HG03159 (cell line): Measurements from ENCODE around the gene F2R.

Source experiments
- ATAC-seq: cut with Tn5 transposase; IDR thresholded peaks from one replicate; pipeline ENCODE4 v1.9.1; 2021; ENCODE audit warnings: mild to moderate bottlenecking, moderate library complexity; ENCODE audit not compliant: unreplicated experiment

F2R gene

GRCh38 chr5:76690037-76690679, 25.8 kb upstream of the F2R start:
- ATAC-seq = no peak

DNA sequence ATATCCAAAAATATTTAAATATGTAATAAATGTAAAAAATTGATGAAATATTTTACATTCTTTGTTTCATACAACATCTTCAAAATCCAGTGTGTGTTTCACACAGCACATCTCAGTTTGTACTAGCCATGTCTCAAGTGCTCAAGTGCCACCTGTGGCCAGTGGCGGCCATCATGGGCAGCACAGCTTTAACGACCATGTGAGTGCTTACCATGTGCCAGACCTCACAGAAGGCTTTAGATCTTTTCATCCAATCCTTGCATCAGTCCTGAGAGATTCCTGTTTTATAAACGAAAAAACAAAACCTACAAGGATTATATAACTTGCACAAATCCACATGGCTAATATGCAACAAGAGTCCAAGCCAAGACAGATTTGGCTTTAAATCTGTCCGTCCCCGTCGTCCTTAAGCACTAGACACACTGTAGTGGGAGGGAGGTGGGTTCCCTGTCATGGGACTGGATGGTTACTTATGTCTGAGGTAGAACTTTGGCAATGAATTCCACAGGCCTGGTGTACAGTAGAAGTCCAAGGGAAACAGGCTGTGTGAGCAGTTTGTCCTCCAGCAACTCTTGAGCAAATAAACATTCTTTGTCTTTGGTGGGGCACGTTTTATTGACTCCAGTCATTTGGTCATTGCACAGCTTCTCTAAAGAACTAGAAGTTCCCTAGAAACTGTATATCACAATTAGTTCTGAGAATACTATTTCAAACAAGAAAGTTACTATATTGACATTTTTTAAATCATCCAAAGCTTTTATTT, 25.0 kb upstream of the F2R start:
- no peak for ATAC-seq

DNA sequence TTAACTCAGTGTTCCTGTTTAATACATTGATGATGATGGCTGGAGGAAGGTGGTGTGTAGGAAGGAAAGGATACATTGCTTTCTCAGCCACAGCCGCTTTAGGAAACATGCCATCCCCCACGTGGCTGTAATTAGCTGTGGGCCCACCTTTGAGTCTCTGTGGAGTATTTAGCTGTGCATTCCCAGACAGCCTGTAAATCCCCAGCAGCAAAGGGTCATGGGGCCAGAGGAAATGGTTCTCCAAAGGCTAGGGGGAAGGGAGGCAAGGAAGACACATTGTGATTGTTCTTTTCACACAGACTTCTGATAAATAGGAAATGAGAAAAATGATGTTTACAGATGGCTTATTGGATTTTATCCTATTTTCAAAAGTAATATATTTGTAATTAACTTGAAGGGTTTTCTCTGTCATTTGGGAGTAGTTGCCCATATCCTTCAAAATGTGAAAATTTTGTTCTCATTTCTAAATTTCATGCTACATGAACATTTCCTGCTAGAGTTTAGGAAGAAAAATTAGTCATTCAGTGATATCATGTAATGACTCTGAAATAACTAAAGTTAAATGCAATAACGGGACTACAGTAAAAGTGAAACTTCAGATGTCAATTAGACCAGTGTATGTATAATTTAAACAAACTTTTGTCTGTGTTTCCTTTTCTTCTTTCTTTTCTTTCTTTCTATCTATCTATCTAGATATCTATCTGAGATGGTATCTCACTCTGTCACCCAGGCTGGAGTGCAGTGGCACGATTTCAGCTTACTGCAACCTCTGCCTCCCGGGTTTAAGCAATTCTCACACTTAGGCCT, 24.3 kb upstream of the F2R start:
- ATAC-seq = no peak

- ATAC-seq = no peak
These were observed 23.7 kb upstream of the F2R start for GRCh38 chr5:76692274-76692540.

GRCh38 chr5:76692651-76693050, 23.3 kb upstream of the F2R start:
- ATAC-seq = no peak

- no peak for ATAC-seq
These were observed 22.8 kb upstream of the F2R start for GRCh38 chr5:76693141-76693540.

GRCh38 chr5:76694317-76694716, 21.6 kb upstream of the F2R start:
- ATAC-seq = no peak

- ATAC-seq = no peak
These were observed 20.6 kb upstream of the F2R start for GRCh38 chr5:76695346-76695745.

DNA sequence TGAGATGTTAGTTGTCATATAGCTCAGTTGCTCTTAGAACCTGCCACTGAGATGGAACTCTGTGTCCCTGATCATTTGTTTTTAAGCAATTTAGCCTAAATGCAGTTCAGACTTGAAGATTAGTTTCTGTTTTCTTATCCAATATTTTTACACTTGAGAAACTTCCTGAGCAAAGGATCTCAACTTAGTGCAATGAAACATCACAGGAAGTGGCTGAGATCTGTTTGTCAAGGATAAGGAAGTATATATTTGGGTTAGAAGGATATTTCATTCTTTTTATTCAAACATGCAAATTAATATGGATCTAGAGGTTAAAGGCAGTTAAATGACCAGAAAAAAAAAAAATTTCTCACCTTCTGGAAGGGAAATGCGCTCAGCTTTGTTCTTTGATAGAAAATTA, 19.7 kb upstream of the F2R start:
- no peak for ATAC-seq

- no peak for ATAC-seq
These were observed 18.3 kb upstream of the F2R start for GRCh38 chr5:76697670-76698069.

DNA sequence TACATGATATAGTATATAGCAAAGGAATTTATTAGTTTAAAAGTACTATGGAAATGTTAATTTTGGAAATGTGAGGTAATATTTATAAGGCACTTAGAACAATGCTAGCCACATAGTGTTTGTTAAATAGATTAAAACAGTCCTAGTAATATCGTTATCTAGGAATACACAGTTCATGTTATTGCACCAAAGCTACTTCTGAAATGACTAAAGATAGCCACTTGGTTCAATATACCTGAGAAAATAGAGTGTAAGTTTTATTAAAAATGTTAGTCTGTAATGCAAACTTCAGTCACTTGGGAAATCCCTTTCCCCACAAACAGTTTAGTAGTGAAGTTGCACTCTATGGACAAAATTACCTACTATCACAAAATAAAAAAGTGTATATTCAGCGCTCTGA, 15.4 kb upstream of the F2R start:
- no peak for ATAC-seq

DNA sequence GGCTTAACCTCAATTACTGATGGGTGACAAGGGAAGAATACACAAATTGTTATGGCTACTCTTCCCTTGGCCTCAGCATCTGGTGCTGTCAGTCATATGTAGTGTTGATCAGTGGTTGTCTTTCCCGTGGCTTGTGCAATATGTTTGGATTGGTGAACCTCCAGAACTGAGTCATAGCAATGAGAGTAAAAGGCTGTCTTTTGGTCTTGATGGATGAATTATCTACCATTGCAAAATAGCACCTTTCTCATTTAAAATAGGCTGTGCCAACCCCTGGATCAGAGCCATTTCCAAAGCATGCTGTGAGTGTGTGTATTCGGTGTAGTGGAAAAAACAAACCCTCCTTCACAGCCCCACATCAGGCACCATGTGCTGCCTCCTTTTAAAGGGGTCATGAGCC, 14.6 kb upstream of the F2R start:
- ATAC-seq = no peak

DNA sequence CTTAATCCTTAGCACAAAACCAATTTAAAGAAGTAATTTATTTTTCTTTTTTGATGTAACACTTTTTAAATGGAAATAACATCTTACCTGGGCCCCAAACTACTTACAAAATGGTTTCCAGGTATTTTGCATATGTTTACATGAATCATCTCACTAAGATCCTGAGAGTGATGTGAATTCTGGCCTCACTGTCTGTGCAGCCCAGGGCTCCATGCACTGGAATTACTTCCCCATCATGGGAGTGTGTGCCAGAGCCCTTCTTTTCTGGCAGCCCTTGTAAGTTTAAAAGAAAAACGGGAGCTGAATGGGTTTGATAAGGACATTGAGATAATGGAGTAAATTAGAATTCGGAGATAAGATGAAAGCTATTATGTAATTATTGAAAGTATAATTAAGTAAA, 12.2 kb upstream of the F2R start:
- no peak for ATAC-seq

- no peak for ATAC-seq
These were observed 11.7 kb upstream of the F2R start for GRCh38 chr5:76704131-76704663.

GRCh38 chr5:76705574-76705973, 10.4 kb upstream of the F2R start:
- ATAC-seq = no peak

GRCh38 chr5:76709762-76710161, 6.2 kb upstream of the F2R start:
- no peak for ATAC-seq

DNA sequence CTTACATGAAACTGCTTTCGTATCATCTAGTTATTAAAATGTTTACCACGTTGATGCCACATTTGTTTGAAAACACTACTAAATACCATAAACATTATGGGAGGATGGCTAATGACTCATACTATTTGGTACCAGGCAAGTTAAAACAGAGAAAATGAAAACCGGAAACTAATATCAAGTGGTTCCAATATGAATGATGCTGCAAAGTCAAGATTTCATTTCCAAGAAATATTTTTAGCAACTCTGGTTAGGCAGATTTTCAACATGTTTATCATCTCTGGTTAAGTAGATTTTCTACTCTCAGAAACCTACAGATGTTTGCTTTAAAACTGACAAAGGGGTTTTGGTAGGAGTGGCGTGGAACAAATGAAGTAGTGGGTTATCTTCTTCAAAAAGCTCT, 4.9 kb upstream of the F2R start:
- no peak for ATAC-seq

GRCh38 chr5:76714751-76715485, 1.0 kb upstream of the F2R start:
- ATAC-seq = no peak

DNA sequence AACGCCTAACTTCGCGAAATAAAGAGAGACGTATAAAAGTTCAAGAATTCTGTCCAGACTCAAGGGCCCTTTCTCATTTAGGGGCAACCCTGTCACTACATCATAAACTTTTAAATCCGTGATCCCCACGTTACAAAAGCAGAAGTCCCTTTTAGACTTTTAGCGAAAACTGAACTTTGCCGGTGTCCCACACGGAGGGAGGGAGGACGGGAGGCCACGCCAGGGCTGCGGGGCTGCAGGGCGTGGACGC, 515 bp upstream of the F2R start:
- peak; percentile 15 for ATAC-seq

- no peak for ATAC-seq
These were observed 681 bp downstream of the F2R start for GRCh38 chr5:76716456-76717157.
